OCI-LY1 (cell line): ENCODE data around the gene PTPRG.

Experiments
- H2AFZ ChIP-seq: fragments of 200-600 bp; sonication (generic), shearing (Covaris generic); 2 replicates; pipeline ENCODE4 v1.6.0; 2014; ENCODE audit warnings: antibody characterized with exemption, mild to moderate bottlenecking, low read length
- H3F3A ChIP-seq: fragments of 200-600 bp; sonication (generic), shearing (Covaris generic); 2 replicates; pipeline ENCODE4 v1.6.0; 2014; ENCODE audit warnings: mild to moderate bottlenecking, antibody characterized with exemption, low read length, moderate library complexity; ENCODE audit not compliant: insufficient read depth
- H3K27ac ChIP-seq: fragments of 200-600 bp; sonication (generic); 2 replicates; pipeline ENCODE4 v1.5.1; 2014; ENCODE audit warnings: low read length, mixed run types, mild to moderate bottlenecking, low read depth; ENCODE audit not compliant: poor library complexity, severe bottlenecking
- H3K27me3 ChIP-seq: fragments of 200-600 bp; sonication (generic); 2 replicates; pipeline ENCODE4 v1.6.0; 2014; ENCODE audit warnings: antibody characterized with exemption, mild to moderate bottlenecking, low read length, moderate library complexity; ENCODE audit not compliant: insufficient read depth
- H3K36me3 ChIP-seq: fragments of 200-600 bp; sonication (generic); 2 replicates; pipeline ENCODE4 v1.6.1; 2014; ENCODE audit warnings: mild to moderate bottlenecking, antibody characterized with exemption, low read length, moderate library complexity, mixed read lengths; ENCODE audit not compliant: insufficient read depth
- H3K4me1 ChIP-seq: fragments of 200-600 bp; sonication (generic); 2 replicates; pipeline ENCODE4 v1.5.1; 2014; ENCODE audit warnings: mild to moderate bottlenecking, low read length, moderate library complexity; ENCODE audit not compliant: insufficient read depth, severe bottlenecking
- H3K4me2 ChIP-seq: fragments of 200-600 bp; sonication (generic), shearing (Covaris generic); 2 replicates; pipeline ENCODE4 v1.6.1; 2014; ENCODE audit warnings: low read length
- H3K4me3 ChIP-seq: fragments of 200-600 bp; sonication (generic); 2 replicates; pipeline ENCODE4 v1.5.1; 2014; ENCODE audit warnings: low read length, low read depth, mild to moderate bottlenecking, mixed read lengths; ENCODE audit not compliant: poor library complexity, severe bottlenecking
- H3K79me2 ChIP-seq: fragments of 200-600 bp; shearing (Covaris generic); 2 replicates; pipeline ENCODE4 v1.6.1; 2016; ENCODE audit warnings: mixed run types, low read length, mixed read lengths; ENCODE audit not compliant: insufficient read depth
- H3K9ac ChIP-seq: fragments of 200-600 bp; sonication (generic), shearing (Covaris generic); 2 replicates; pipeline ENCODE4 v1.6.1; 2014; ENCODE audit warnings: mild to moderate bottlenecking, low read length, mixed read lengths
- H3K9me2 ChIP-seq: fragments of 200-600 bp; sonication (generic), shearing (Covaris generic); 2 replicates; pipeline ENCODE4 v1.6.1; 2014; ENCODE audit warnings: low read depth, mild to moderate bottlenecking, low read length, mixed read lengths
- H3K9me3 ChIP-seq: fragments of 200-600 bp; shearing (Covaris generic); 2 replicates; pipeline ENCODE4 v1.6.1; 2014; ENCODE audit warnings: low read length, mixed read lengths
- H4K20me1 ChIP-seq: fragments of 200-600 bp; sonication (generic), shearing (Covaris generic); 2 replicates; pipeline ENCODE4 v1.6.0; 2016; ENCODE audit warnings: mild to moderate bottlenecking, low read length; ENCODE audit not compliant: insufficient read depth
- CTCF ChIP-seq: fragments of 200-600 bp; sonication (generic), shearing (Covaris generic); IDR thresholded peaks from 2 replicates; pipeline ENCODE4 v1.5.1; 2017; ENCODE audit warnings: mild to moderate bottlenecking, antibody characterized with exemption, low read length, moderate library complexity, mixed read lengths
- EZH2 ChIP-seq: fragments of 200-600 bp; sonication (generic), shearing (Covaris generic); IDR thresholded peaks from 2 replicates; pipeline ENCODE4 v1.8.0; 2017; ENCODE audit warnings: borderline replicate concordance, mixed run types, mild to moderate bottlenecking, antibody characterized with exemption, low read length, moderate library complexity, mixed read lengths

The PTPRG gene

GRCh38 chr3:61718565-61718964, 157.2 kb downstream of the PTPRG start:
- Histone ChIP-seq H3K27ac (no peak overlapping the region), H3K4me2 (no peak overlapping the region), H3K9me2 (no peaks in the 10 kb centered on the region), H3F3A (no peaks in the 10 kb centered on the region), H3K4me3 (no peak overlapping the region), H3K4me1 (no peaks in the 10 kb centered on the region), H4K20me1 (no peaks in the 10 kb centered on the region), H3K9me3 (no peaks in the 10 kb centered on the region), H3K36me3 (no peaks in the 10 kb centered on the region), H2AFZ (no peak overlapping the region), H3K9ac (no peak overlapping the region), H3K79me2 (no peaks in the 10 kb centered on the region), H3K27me3 (no peaks in the 10 kb centered on the region)
- TF ChIP-seq CTCF (no peak), EZH2 (no peak)

GRCh38 chr3:61719278-61719977, 158.1 kb downstream of the PTPRG start:
- Histone ChIP-seq H3K4me3 (no peak overlapping the region), H4K20me1 (no peaks in the 10 kb centered on the region), H3K79me2 (no peaks in the 10 kb centered on the region), H3K9ac (no peak overlapping the region), H3K4me1 (no peaks in the 10 kb centered on the region), H3K4me2 (no peak overlapping the region), H2AFZ (no peak overlapping the region), H3F3A (no peaks in the 10 kb centered on the region), H3K27me3 (no peaks in the 10 kb centered on the region), H3K36me3 (no peaks in the 10 kb centered on the region), H3K27ac (no peak overlapping the region), H3K9me3 (no peaks in the 10 kb centered on the region), H3K9me2 (no peaks in the 10 kb centered on the region)
- no peak for TF ChIP-seq EZH2
- TF ChIP-seq CTCF: no peak

GRCh38 chr3:61723038-61723437, 161.7 kb downstream of the PTPRG start:
- Histone ChIP-seq H3F3A (no peaks in the 10 kb centered on the region), H3K4me2 (no peak overlapping the region), H3K36me3 (no peaks in the 10 kb centered on the region), H3K9me3 (no peaks in the 10 kb centered on the region), H3K4me1 (no peaks in the 10 kb centered on the region), H3K79me2 (no peaks in the 10 kb centered on the region), H3K27ac (no peak overlapping the region), H3K4me3 (no peak overlapping the region), H3K9me2 (no peaks in the 10 kb centered on the region), H3K27me3 (no peaks in the 10 kb centered on the region), H3K9ac (no peak overlapping the region), H4K20me1 (no peaks in the 10 kb centered on the region), H2AFZ (no peak overlapping the region)
- TF ChIP-seq CTCF (no peak), EZH2 (no peak)
